Urinary bladder (tissue), 4 donors: ENCODE results near the gene CNP. TPM values are rescaled to one million over a fixed set of nuclear protein-coding genes. Genes with fewer than 3 reads are reported as not detected.
"Not testable (repeated sequence)": the region's sequence is repeated elsewhere in the genome, so short reads cannot be mapped to it uniquely, and the experiment has no call there.

ENCODE experiments used
- DNase-seq: peaks from one replicate; pipeline ENCODE4 v3.0.0-alpha.2; 2015; ENCODE audit errors: extremely low spot score
- H3K27ac ChIP-seq: one replicate; pipeline ENCODE4 v1.5.1; 2013; ENCODE audit warnings: low read depth, mild to moderate bottlenecking, moderate library complexity
- H3K36me3 ChIP-seq: one replicate; pipeline ENCODE4 v1.6.1; 2013; ENCODE audit warnings: mild to moderate bottlenecking, moderate library complexity; ENCODE audit not compliant: insufficient read depth
- H3K4me1 ChIP-seq: one replicate; pipeline ENCODE4 v1.6.1; 2013; ENCODE audit warnings: mild to moderate bottlenecking, moderate library complexity; ENCODE audit not compliant: insufficient read depth
- H3K4me3 ChIP-seq: one replicate; pipeline ENCODE4 v1.5.1; 2013; ENCODE audit warnings: low read depth, low read length
- WGBS: extraction: QIAGEN DNeasy Blood & Tissue Kit; methylation state at CpG from one replicate; pipeline ENCODE4 v1.1.7; 2013; 5-methylcytosine and 5-hydroxymethylcytosine counted together
- polyA plus RNA-seq: library from polyadenylated mRNA; stranded (reverse); fragments of 200-250 nt; gene quantifications from one replicate; pipeline ENCODE4 v1.2.3, GENCODE V29; 2013
- total RNA-seq: library from RNA; depleted of rRNA; stranded (reverse); fragments of >200 nt; gene quantifications from one replicate; pipeline ENCODE4 v1.2.3, GENCODE V29; 2014
- donor health status: healthy with polysubstance abuse.
- donor health status: healthy.

The CNP gene
- 28.7 TPM for total RNA-seq
- polyA plus RNA-seq: 66.6 TPM

DNA sequence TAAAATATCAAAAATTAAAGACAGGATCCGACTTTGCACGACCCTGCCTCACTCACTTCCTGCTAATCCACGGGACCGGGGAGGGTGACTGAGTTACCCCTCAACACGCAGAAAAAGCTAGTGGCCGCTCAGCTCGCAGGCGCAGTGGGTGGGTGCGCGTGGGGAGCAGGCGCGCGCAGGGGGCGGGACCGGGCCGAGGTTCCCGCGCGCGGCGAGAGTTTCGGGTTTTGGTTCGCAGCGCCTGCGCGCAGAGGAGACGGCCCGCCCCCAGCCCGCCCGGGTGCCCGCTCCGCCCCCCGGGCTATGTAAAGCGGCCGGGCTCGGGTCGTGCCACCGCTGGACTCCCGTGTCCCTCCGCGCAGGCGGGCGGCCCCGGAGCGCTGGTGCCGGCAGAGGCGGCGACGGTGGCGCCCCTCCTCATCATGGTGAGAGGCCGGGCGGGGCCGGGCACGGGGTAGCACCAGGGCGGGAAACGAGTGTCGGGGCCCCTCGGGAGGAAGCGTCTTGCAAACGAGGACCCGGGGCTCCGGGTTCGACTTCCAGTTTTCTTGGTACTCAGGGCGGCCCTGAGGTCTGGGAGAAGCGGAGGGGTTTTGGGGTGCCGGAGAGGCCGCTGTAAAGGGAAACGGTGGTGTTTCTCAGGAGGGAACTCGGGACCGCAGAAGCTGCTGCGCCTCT is at the start of gene CNP:
CNP (plus strand) TSS at position 333 of the 678 bp plus-strand sequence; CDS start at position 423, 90 bp downstream.
- Histone ChIP-seq H3K4me1 (no peaks in the 10 kb centered on the region), H3K36me3 (no peaks in the 10 kb centered on the region), H3K4me3 (peak within 1 kb of the TSS; percentile 90), H3K27ac (peak within 1 kb of the TSS; percentile 77)
- peak; percentile 59 for DNase-seq
- WGBS: under 1% methylated on average over 71 of the region's 71 CpGs

DNA sequence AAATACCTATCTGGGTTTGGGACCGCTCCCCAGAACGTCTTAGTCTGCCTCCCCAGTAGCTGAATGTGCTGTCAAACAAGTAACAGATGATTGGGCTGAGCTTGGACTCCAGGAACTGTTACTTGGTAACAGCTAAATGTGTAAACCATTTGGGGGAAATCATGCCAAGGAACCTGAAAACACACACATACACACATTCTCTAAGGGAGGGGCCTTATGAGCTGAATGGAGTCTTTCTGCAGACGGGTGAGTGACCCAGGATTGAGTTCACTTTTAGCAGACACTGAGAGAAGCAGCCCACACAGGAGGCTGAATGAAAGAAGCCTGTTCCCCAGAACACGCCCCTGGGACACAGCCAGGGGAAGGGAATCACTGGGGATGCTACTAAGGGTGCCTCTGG is 49.4 kb upstream of the CNP start:
- Histone ChIP-seq H3K4me1 (no peaks in the 10 kb centered on the region), H3K4me3 (no peak overlapping the region), H3K27ac (no peak overlapping the region), H3K36me3 (no peaks in the 10 kb centered on the region)
- no peak for DNase-seq
- 32% methylated on average over 4 of the region's 4 CpGs for WGBS

- WGBS: 6% methylated on average over 26 of the region's 26 CpGs
- H3K27ac ChIP-seq: peak overlapping the region; percentile 3
- no peak for DNase-seq
- no peaks in the 10 kb centered on the region for H3K36me3 ChIP-seq
- no peaks in the 10 kb centered on the region for H3K4me1 ChIP-seq
- peak overlapping the region; percentile 90 for H3K4me3 ChIP-seq
Measured at GRCh38 chr17:41917679-41918313, 48.8 kb upstream of the CNP start.

DNA sequence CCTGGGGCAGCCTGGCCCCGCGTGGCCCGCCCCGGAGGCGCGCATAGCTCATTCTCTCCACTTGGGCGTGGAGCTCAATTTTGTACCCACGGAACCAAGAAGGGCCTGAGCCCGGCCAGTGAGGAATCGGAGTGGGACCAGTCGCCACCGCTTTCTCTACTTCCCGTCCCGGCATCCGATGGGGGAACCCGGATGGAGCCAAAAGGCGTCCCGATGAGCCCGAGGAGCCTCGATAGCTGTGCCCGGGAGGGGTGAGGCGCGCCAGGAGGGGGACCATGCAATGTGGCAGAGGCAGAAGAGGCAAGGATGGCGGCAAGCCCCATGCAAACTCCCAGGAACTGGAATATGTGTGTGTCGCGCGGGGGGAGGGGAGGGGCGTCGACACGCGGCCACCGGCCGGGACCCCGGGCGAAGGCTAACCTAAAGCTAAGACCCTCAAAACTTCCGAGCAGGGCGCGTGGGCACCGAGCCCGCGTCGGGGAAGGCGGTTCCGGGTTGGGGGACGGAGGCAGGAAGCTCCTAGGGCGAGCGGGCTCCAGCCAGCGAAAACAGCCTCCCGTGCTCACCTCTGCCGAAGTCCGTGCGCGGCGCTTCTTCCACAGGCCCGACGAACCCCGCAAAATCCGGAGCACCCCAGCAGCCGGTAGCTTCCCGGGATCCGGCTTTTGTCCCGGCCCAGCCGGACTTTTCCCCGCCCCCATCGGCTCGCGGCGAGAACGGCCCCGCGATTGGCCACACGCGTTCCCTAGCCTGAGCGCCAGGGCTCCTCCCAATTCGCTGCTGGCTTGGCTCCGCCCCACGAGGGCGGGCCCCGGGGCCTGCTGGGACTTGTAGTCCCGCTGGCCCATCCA is 48.1 kb upstream of the CNP start, which contains the start of gene ACLY:
ACLY (minus strand) TSS at position 638 of the 851 bp plus-strand sequence. CDS start 5,078 bp downstream, outside the sequence.
- Histone ChIP-seq H3K4me1 (no peaks in the 10 kb centered on the region), H3K4me3 (peak within 1 kb of the TSS; percentile 90), H3K27ac (peak within 1 kb of the TSS; percentile 56), H3K36me3 (no peaks in the 10 kb centered on the region)
- under 1% methylated on average over 80 of the region's 80 CpGs for WGBS
- DNase-seq: peak; percentile 89

DNA sequence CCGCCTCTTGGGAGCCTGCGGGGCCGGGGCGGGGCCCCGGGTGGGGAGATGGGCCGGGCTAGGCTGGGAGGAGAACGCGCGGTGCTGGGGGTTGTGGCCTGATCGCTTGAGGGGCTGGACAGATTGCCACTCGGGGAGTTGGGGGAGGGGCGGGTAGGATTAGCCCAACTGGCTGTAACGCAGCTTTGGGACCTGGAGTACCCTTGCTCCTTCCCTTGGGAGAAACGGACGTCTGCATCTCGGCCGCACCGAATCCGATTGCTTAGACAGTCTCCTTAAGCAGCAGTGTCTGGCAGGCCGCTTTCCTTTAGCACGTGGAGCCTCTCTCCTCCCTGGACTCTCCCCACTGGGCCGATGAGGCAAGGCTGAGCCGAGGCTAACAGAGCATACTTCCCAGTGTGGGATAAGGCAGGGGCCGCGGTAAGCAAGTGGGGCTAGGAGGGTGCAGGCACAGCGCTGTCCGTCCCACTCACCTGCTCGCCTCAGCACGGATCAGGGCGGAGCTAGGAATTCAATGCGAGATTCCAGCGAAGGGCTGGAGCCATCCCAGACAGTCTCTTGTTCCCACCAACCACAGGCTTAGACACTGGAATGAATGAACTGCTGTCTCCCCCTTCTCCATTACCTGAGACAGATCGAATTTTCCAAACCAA is 47.3 kb upstream of the CNP start:
- peak overlapping the region; percentile 90 for H3K4me3 ChIP-seq
- H3K4me1 ChIP-seq: no peaks in the 10 kb centered on the region
- H3K36me3 ChIP-seq: no peaks in the 10 kb centered on the region
- WGBS: 5% methylated on average over 33 of the region's 33 CpGs
- DNase-seq: no peak
- no peak overlapping the region for H3K27ac ChIP-seq

GRCh38 chr17:41919840-41920579 is 46.6 kb upstream of the CNP start:
- Histone ChIP-seq H3K27ac (no peak overlapping the region), H3K4me1 (no peaks in the 10 kb centered on the region), H3K36me3 (no peaks in the 10 kb centered on the region), H3K4me3 (no peak overlapping the region)
- DNase-seq: no peak
- 78% methylated on average over 7 of the region's 7 CpGs for WGBS

DNA sequence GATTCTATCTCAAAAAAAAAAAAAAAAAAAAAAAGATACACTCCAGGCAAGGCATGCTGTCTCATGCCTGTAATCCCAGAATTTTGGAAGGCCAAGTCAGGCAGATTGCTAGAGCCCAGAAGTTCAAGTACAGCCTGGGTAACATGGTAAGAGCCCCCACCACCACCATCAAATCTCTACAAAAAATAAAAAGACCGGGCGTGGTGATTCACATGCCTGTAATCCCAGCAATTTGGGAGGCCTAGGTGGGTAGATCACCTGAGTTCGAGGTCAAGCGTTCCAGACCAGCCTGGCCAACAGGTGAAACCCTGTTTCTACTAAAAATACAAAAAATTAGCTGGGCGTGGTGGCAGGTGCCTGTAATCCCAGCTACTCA is 46.0 kb upstream of the CNP start:
- Histone ChIP-seq H3K4me3 (no peak overlapping the region), H3K36me3 (no peaks in the 10 kb centered on the region), H3K27ac (no peak overlapping the region), H3K4me1 (no peaks in the 10 kb centered on the region)
- no peak for DNase-seq
- 98% methylated on average over 5 of the region's 5 CpGs for WGBS

GRCh38 chr17:41925991-41926590 is 40.5 kb upstream of the CNP start:
- H3K4me1 ChIP-seq: no peaks in the 10 kb centered on the region
- no peak for DNase-seq
- 82% methylated on average over 7 of the region's 7 CpGs for WGBS
- no peaks in the 10 kb centered on the region for H3K36me3 ChIP-seq
- H3K27ac ChIP-seq: no peak overlapping the region
- no peak overlapping the region for H3K4me3 ChIP-seq

DNA sequence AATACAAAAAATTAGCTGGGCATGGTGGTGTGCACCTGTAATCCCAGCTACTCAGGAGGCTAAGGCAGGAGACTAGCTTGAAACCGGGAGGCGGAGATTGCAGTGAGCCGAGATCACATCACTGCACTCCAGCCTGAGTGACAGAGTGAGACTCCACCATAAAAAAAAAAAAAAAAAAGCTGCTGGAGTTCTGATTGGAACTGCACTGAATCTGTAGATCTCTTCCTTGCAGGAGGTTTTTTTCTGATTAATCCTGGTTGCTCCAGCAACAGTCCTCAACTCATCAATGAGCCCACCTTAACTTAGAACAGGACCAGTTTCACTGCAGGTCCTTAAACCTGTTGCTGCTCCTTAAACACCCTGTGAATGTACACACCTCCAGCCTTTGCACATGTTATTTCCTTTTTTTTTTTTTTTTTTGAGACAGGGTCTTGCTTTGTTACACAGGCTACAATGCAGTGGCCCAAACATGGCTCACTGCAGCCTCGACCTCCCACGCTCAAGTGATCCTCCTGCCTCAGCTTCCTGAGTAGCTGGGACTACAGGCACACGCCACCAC is 37.8 kb upstream of the CNP start:
- H3K36me3 ChIP-seq: no peaks in the 10 kb centered on the region
- no peak overlapping the region for H3K27ac ChIP-seq
- H3K4me1 ChIP-seq: no peaks in the 10 kb centered on the region
- WGBS: 78% methylated on average over 6 of the region's 6 CpGs
- DNase-seq: no peak
- H3K4me3 ChIP-seq: no peak overlapping the region

- Histone ChIP-seq H3K36me3 (no peaks in the 10 kb centered on the region), H3K4me3 (peak within 1 kb of the TSS; percentile 52), H3K27ac (peak within 1 kb of the TSS; percentile 83), H3K4me1 (no peaks in the 10 kb centered on the region)
- WGBS: 2% methylated on average over 43 of the region's 43 CpGs
- DNase-seq: peak; percentile 94
Measured at GRCh38 chr17:41930009-41930832, 36.4 kb upstream of the CNP start, which contains the start of gene ODAD4. Gene ODAD4 (plus strand): TSS chr17:41930617. CDS start chr17:41930724, 107 bp downstream.

GRCh38 chr17:41930833-41931156 is 35.8 kb upstream of the CNP start:
- not testable (repeated sequence) for H3K27ac ChIP-seq, H3K36me3 ChIP-seq, H3K4me1 ChIP-seq, DNase-seq
- WGBS: 52% methylated on average over 18 of the region's 18 CpGs
- peak overlapping the region; percentile 52 for H3K4me3 ChIP-seq

DNA sequence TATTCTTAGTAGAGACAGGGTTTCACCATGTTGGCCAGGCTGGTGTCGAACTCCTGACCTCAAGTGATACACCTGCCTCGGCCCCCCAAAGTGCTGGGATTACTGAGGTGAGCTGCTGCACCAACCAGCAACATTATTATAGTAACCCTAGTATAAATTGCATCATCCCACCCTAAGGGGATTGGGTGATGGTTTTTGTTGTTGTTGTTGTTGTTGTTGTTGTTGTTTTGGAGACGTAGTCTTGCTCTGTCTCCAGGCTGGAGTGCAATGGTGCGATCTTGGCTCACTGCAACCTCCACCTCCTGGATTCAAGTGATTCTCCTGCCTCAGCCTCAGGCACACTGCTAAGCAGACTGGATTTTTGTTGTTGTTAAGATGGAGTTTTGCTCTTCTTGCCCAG is 34.9 kb upstream of the CNP start:
- not testable (repeated sequence) for DNase-seq, H3K36me3 ChIP-seq, H3K4me3 ChIP-seq, H3K27ac ChIP-seq, H3K4me1 ChIP-seq
- 84% methylated on average over 4 of the region's 4 CpGs for WGBS
